Embryonic facial prominence (tissue), 1 donor: ENCODE results near the gene LSM14B.

ENCODE experiments used
- DNase-seq: peaks from one replicate; pipeline ENCODE4 v3.0.0-alpha.2; 2016; ENCODE audit errors: extremely low spot score

Gene LSM14B

GRCh38 chr20:62163485-62163865 is 41.2 kb downstream of the LSM14B start:
- no peak for DNase-seq

DNA sequence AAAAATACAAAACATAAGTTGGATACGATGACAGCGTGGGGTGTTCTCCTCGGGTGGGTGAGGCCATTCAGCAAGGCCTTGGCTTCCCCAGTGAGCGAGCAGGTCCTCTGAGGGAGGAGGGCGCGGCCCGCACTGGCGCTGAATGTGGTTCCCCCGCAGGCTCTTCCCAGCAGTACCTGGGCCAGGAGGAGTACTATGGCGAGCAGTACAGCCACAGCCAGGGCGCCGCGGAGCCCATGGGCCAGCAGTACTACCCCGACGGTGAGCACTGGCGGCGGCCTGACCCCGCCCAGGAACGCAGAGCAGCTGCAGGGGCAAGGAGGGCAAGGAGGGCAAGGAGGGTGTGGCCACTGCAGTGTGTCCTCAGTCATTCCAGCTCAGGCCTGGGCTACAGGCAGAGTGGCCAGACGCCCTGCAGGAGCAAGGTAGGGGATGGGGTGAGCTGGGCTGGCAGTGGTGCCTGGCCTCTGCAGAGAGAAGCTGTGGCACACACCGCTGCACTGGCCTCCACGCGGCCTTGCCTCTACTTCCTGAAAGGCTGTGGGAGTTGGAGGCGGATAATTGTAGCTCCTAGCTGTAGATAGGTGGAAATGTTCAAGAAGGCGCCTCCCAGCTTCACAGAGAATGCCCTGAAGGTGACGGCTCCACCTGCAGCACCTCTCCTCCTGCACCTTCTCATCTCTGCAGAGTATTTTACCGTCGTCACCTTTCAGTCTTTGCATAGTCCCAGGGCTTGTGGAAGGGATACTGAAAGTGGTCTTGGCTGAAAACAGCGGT is 41.9 kb downstream of the LSM14B start:
- no peak for DNase-seq

DNA sequence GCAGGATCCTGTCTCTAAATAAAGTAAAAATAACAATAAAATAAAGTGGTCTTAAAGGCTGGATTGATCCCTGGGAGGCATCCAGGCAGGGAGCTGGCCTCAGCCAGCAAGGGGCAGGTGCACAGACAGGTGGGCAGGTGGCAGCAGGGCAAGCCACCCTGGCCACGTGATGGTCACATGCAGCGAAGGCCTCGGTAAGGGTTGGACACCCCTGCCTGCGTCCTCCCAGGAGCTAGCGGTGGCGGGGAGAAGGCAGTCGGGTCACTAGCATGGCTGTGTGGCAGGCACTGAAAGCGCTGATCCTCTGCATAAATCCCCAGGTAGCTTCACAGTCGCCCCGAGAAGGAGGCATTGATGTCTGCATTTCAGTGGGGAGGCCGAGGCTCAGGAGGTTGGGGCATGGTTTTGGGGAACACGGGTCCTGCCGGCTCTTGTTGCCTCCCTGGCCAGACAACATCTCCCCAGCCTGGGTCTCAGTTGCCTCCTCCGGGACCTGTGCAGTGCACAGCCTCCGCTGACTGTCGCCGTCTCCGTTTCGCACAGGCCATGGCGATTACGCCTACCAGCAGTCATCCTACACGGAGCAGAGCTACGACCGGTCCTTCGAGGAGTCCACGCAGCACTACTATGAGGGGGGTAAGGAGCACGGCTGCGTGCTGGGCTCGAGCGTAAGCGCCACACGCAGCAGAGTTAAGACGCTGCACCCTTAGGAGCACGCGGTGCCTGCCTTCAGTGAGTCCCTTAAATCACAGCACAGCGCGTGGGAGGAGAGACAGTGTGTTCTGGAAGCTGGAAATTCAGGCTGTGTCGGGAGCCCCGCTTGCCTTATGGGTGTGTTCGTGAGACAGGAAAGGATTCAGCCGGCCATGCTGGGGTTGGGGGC is 42.8 kb downstream of the LSM14B start:
- DNase-seq: no peak

GRCh38 chr20:62165762-62166399 is 43.6 kb downstream of the LSM14B start:
- no peak for DNase-seq

GRCh38 chr20:62167474-62167873 is 45.2 kb downstream of the LSM14B start:
- DNase-seq: no peak

DNA sequence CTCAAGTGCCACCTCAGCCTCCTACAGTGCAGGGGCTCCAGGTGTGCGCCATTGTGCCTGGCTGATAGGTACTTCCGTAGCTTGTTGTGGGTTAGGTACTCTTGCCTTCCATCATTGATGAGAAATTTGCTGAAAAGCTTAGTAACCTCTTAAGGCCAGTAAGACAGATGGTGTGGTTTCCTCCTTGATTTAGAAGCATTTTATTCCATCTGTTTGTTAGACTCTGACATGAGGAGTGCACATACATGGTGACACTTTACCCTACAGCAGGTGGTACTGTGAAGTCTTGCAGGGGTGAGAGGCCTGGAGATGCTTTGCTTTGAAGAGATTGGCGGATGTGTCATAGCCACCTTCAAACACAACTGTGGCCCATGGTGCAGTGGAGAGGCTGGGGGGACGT is 45.8 kb downstream of the LSM14B start:
- no peak for DNase-seq

DNA sequence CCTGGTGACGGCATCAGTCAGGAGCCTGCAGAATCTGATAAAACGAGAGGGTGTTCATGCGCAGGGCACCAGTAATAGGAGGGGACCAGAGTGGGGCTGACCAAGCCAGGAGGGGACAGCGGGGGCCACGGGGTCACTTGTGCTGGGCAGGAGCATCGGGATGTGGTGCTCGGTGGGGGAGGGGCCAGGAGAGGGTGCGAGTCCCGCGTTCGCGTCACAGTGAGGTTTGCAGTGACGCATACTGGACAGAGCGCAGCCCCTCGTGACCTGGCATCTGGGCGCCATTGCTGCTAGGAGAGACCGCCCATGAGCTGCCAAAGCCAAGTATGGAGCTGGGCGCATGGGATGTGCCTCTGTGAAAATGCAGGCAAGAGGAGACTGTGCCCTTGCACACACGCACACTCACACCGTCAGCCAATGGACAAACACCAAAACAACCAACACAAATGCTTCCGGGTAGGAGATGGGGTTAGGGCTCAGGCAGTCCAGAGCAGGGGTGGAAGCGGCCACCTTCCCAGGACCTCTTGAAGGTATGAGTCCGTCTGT is 46.7 kb downstream of the LSM14B start:
- DNase-seq: no peak

DNA sequence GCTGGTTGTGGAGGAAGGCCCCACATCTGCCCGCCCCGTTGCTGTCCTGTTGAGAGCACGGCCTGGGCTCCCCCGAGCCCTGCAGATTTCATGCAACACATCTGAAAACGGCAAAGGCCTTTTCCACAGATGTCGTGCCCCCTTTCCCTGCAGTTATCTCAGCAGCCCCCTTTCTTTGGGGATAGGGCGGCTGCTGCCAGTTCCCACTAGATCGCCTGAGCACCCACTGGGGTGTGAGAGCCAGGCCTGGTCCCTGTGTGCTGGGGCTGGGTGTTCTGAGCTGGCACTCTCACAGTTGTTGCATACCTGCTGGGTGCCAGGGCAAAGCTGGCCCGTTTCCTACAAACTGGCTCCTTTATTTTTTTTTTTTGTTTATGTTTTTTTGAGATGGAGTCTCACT is 48.3 kb downstream of the LSM14B start:
- no peak for DNase-seq

DNA sequence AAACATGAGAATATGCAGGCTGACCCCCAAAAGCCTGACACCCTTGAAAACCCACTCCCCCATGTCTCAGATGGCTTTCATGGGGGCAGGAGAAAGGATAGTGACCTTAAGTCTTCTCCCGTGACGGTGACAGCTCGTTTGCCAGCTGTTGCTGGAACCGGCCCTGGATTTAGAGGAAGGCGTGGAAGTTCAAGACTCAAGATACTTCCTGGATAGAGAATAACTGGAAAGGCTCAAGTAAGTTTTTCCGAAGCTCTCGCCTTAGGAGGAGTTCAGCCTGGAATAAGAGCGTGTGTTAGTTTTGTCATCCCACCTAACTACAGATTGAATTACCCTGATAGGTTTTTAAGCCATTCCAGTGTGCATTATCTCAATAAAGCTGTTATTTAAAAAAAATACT is 49.0 kb downstream of the LSM14B start:
- no peak for DNase-seq

DNA sequence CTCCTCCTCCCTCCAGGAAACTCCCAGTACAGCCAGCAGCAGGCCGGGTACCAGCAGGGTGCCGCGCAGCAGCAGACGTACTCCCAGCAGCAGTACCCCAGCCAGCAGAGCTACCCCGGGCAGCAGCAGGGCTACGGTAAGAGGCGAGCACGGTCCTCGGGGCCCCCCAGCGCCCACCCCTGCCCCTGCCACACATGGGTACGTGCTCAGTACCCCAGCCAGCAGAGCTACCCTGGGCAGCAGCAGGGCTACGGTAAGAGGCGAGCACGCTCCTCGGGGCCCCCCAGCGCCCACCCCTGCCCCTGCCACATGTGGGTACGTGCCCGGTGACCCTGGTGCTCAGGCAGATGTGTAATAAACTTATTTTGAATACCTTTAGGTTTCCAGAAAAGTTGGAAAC is 50.4 kb downstream of the LSM14B start:
- no peak for DNase-seq

DNA sequence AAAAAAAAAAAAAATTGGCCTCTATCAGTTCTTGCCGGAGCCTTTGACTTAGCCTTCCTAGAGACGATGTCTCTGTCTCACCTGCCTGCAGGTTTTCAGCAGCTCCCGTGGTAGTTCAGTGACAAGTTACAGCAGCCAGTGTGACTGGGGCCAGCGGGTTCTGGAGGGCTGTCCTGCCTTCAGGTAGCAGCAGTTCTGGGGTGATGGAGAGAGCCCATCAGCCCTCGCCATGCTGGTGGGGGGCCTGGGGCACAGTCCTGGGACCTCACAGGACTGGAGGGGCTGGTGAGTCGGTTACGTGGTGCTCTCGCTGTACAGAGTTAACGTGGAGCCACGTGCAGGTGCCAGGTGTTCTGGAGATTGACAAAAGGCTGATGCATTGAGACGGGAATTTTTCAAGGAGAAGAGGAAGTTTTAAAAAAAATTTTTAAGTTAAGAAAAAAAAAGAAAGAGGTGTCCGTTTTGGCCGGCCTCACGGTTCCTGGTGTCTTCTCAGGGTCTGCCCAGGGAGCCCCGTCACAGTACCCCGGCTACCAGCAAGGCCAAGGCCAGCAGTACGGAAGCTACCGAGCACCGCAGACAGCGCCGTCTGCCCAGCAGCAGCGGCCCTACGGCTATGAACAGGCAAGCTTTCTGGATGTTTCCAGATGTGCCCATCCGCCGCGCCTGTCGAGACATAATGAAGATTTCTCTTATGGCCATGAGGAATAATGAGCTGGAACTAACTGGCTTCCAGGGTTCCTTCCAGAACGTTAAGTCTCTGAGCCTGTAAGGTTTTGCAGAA is 51.9 kb downstream of the LSM14B start:
- DNase-seq: no peak

- no peak for DNase-seq
Observed at GRCh38 chr20:62174870-62175624, 52.8 kb downstream of the LSM14B start.

GRCh38 chr20:62175711-62176110 is 53.4 kb downstream of the LSM14B start:
- no peak for DNase-seq

DNA sequence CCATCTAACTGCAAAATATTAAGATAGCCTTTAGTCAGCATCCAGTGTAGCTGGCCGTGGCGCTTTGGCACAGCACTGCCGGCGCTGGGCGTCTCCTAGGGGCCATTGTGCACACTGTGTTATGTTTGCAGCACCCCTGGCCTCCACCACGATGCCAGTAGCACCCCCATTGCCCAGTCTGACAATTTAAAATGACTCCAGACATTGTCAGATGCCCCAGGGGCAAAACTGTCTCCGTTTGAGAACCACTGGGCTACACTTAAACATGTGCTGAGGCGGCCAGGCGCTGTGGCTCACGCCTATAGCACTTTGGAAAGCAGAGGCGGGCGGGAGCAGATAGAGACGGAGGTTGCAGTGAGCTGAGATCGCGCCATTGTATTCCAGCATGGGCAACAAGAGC is 54.6 kb downstream of the LSM14B start:
- DNase-seq: no peak

GRCh38 chr20:62177307-62177706 is 55.0 kb downstream of the LSM14B start:
- DNase-seq: no peak

GRCh38 chr20:62178316-62179161 is 56.3 kb downstream of the LSM14B start:
- no peak for DNase-seq

- no peak for DNase-seq
Observed at GRCh38 chr20:62179162-62179504, 56.9 kb downstream of the LSM14B start.

DNA sequence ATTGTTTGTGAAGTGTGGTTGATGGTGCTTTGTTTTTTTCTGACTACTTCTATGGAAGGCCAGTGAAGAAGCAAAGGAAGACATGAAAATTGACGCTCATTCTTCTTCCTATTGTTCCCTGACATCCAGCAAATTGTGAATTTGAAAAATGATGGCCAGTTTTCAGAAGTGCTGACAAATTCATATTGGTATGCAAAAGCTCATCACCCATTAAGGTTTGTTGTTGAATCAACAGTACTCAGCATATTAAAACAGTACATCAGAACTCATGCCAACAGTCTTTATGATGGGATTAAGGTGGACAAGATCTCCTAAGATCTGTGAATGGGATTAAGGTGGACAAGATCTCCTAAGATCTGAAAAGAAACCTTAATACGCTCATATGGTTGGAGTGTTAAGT is 59.5 kb downstream of the LSM14B start:
- DNase-seq: no peak

- DNase-seq: peak; percentile 87
Observed at GRCh38 chr20:62182469-62183425, 60.5 kb downstream of the LSM14B start, which contains the start of gene MTG2. Gene MTG2, plus strand, starts transcription at chr20:62183028. Its CDS starts 10,393 bp downstream, at chr20:62193421.
